ENCODE measurements around the gene TMIGD1. TPM values are rescaled to one million over a fixed set of nuclear protein-coding genes. Genes with fewer than 3 reads are reported as not detected.

TMIGD1 gene
- total and polyA plus RNA-seq, 2 of the 13 experiments (the other 11 are each of a cell fraction or from before 2014, with no cell fraction given): not detected

- no TSS peak for BruUV-seq (replicated peaks)
- no peaks in the 10 kb centered on the region for H3K9me3 ChIP-seq (ENCODE audit: low read length)
- H3K4me2 ChIP-seq (ENCODE audit: low read depth, low read length): peak overlapping the region; percentile 46
- H3K4me1 ChIP-seq (ENCODE audit: insufficient read depth, low read length): peaks cover 46% of the 10 kb centered on the region
- FAIRE-seq (no peak), ATAC-seq (peak; percentile 15; the same call in 1 of the 3 replicates), DNase-seq (ENCODE audit: low spot score) (peak; percentile 88)
- no peak overlapping the region for H2AFZ ChIP-seq (ENCODE audit: low read length)
- POLR2A ChIA-PET: interaction anchor here (0.9 to 1.0 kb wide), 2 partner anchors 11 to 13 kb away, joined by 5 read pairs; no protein-coding TSS in a partner anchor
- no peak overlapping the region for H3K4me3 ChIP-seq (replicated peaks in 1 of 3; ENCODE audit: insufficient read depth in 1 of 3, low read depth in 2 of 3, low read length in 3 of 3)
- H4K20me1 ChIP-seq (ENCODE audit: insufficient read depth, low read length): no peaks in the 10 kb centered on the region
- no peak overlapping the region for H3K9ac ChIP-seq (ENCODE audit: insufficient read depth, low read depth, low read length)
- WGBS (ENCODE audit: low lambda C conversion rate): 19% methylated on average over 4 of the region's 4 CpGs
- H3K79me2 ChIP-seq (ENCODE audit: insufficient read depth, low read length): no peaks in the 10 kb centered on the region
- CTCF ChIA-PET (ENCODE audit: low intra/inter-chr PET ratio, low total read pairs): no interaction called here
- H3K27me3 ChIP-seq (ENCODE audit: control insufficient read depth in 1 of 2, insufficient read depth in 2 of 2, low read length in 2 of 2): no peaks in the 10 kb centered on the region
- in situ Hi-C loops (cut with HindIII; ENCODE audit: extremely low pct_ligation_motif_present, low pct_unique_long_range_greater_than_20kb): loop anchor here (5.0 kb wide), 1 partner anchor 205 kb away; no protein-coding TSS in a partner anchor
- H3K36me3 ChIP-seq (replicated peaks in 1 of 2; ENCODE audit: control insufficient read depth in 1 of 2, insufficient read depth in 2 of 2, low read length in 2 of 2): no peaks in the 10 kb centered on the region
- intact Hi-C loops (cut with micrococcal nuclease; ENCODE audit: unreplicated experiment): no loop called here
- H3K27ac ChIP-seq (ENCODE audit: extremely low read length, insufficient read depth, low read length): peak overlapping the region; percentile 38
- TF ChIP-seq ZHX1 (CRISPR knock-in tag; IDR thresholded peaks at IDR 0.05; ENCODE audit: low read depth) (no peak), EZH2 (conservative IDR thresholded peaks at IDR 0.05; ENCODE audit: low read depth, low read length) (no peak), ARID4A (CRISPR knock-in tag; IDR thresholded peaks at IDR 0.05; ENCODE audit: borderline replicate concordance) (no peak), ZBTB33 (CRISPR knock-in tag; IDR thresholded peaks at IDR 0.05) (no peak), ZNF10 (CRISPR knock-in tag; IDR thresholded peaks at IDR 0.05; ENCODE audit: borderline replicate concordance, low read depth) (no peak), GATA4 (IDR thresholded peaks at IDR 0.05; ENCODE audit: borderline replicate concordance, low read depth) (no peak), ARNT2 (CRISPR knock-in tag; IDR thresholded peaks at IDR 0.05; ENCODE audit: low read depth) (no peak), ZFX (CRISPR knock-in tag; IDR thresholded peaks at IDR 0.05; ENCODE audit: low read depth) (no peak), ATF6 (CRISPR knock-in tag; conservative IDR thresholded peaks at IDR 0.05) (no peak), KLF11 (CRISPR knock-in tag; IDR thresholded peaks at IDR 0.05) (no peak)
Measured at GRCh38 chr17:30332057-30332542, 1.8 kb downstream of the TMIGD1 start.
